H1 (cell line): ENCODE results near the gene EPHA6. TPM values are rescaled to one million over a fixed set of nuclear protein-coding genes. Genes with fewer than 3 reads are reported as not detected.

ENCODE experiments used
- CTCF ChIA-PET: fragments of 300-600 bp; sonication (Branson Sonifier 250); formaldehyde crosslinking; loops from one replicate; lab custom pipeline; 2021; ENCODE audit not compliant: partially characterized antibody; lab: Charles Lee
- POLR2A ChIA-PET: fragments of 300-600 bp; sonication (Branson Sonifier 250); formaldehyde crosslinking; loops from one replicate; lab custom pipeline; 2021; ENCODE audit warnings: inconsistent platforms; ENCODE audit not compliant: partially characterized antibody; lab: Charles Lee
- DNase-seq, 2 experiments: peaks; one replicate each; pipeline versions ENCODE4 v3.0.0 to v3.0.0-alpha.2; 2010 to 2022; ENCODE audit warnings: low spot score in 2 of 2, low read depth in 1 of 2, mixed read lengths in 1 of 2
- FAIRE-seq: peaks from 2 replicates; lab custom pipeline; 2011; peaks lifted over from hg19 to GRCh38; lab: Jason Lieb, UNC
- H2AFZ ChIP-seq: 2 replicates; pipeline ENCODE4 v1.8.1; 2012; ENCODE audit warnings: low read length, inconsistent platforms
- H2AK5ac ChIP-seq: 2 replicates; pipeline ENCODE4 v1.6.1; 2013; ENCODE audit warnings: low read depth, low read length
- H2BK120ac ChIP-seq: replicated peaks from 2 replicates; pipeline ENCODE3; 2013; ENCODE audit warnings: low read depth, low read length, inconsistent platforms
- H2BK12ac ChIP-seq: 2 replicates; pipeline ENCODE4 v1.6.1; 2013; ENCODE audit warnings: low read depth, low read length
- H2BK15ac ChIP-seq: 2 replicates; pipeline ENCODE4 v1.6.1; 2013; ENCODE audit warnings: low read length
- H2BK20ac ChIP-seq: 2 replicates; pipeline ENCODE4 v1.6.1; 2013; ENCODE audit warnings: low read length
- H2BK5ac ChIP-seq: 2 replicates; pipeline ENCODE4 v1.6.1; 2013; ENCODE audit warnings: low read depth, low read length
- H3K14ac ChIP-seq: 2 replicates; pipeline ENCODE4 v1.6.1; 2013; ENCODE audit warnings: inconsistent platforms; ENCODE audit not compliant: insufficient read length
- H3K18ac ChIP-seq: 2 replicates; pipeline ENCODE4 v1.6.1; 2013; ENCODE audit warnings: low read length; ENCODE audit errors: extremely low read depth
- H3K23ac ChIP-seq: 2 replicates; pipeline ENCODE4 v1.6.1; 2013; ENCODE audit warnings: inconsistent platforms; ENCODE audit not compliant: insufficient read length
- H3K23me2 ChIP-seq: 2 replicates; pipeline ENCODE4 v1.6.1; 2013; ENCODE audit warnings: low read depth, low read length
- H3K27ac ChIP-seq: 2 replicates; pipeline ENCODE4 v1.6.1; 2011; ENCODE audit warnings: low read depth, low read length, inconsistent platforms
- H3K27me3 ChIP-seq, 4 experiments: replicated peaks in 1 of 4; 1 replicate in 1 of 4; 2 replicates in 3 of 4; pipeline versions ENCODE4 v1.6.1 to v1.8.1; 2011 to 2013; ENCODE audit warnings: low read length in 3 of 4, mild to moderate bottlenecking in 3 of 4, inconsistent platforms in 2 of 4, mixed read lengths in 2 of 4, moderate library complexity in 1 of 4; ENCODE audit not compliant: control insufficient read depth in 3 of 4, insufficient read depth in 3 of 4; ENCODE audit errors: extremely low read depth in 1 of 4
- H3K36me3 ChIP-seq, 4 experiments: 2 replicates each; pipeline versions ENCODE4 v1.6.1 to v1.8.1; 2011 to 2013; ENCODE audit warnings: mild to moderate bottlenecking in 4 of 4, low read length in 3 of 4, moderate library complexity in 2 of 4, control low read depth in 1 of 4, inconsistent platforms in 1 of 4; ENCODE audit not compliant: insufficient read depth in 4 of 4, control insufficient read depth in 2 of 4
- H3K4ac ChIP-seq: replicated peaks from 2 replicates; pipeline ENCODE3; 2013; ENCODE audit warnings: low read length, low read depth, mixed read lengths, inconsistent platforms; ENCODE audit not compliant: insufficient read length
- H3K4me1 ChIP-seq, 4 experiments: replicated peaks in 1 of 4; 1 replicate in 1 of 4; 2 replicates in 3 of 4; pipeline versions ENCODE4 v1.6.1 to v1.8.1; 2011 to 2013; ENCODE audit warnings: low read length in 3 of 4, inconsistent platforms in 2 of 4, mixed read lengths in 1 of 4; ENCODE audit not compliant: insufficient read depth in 4 of 4, control insufficient read depth in 3 of 4
- H3K4me2 ChIP-seq, 2 experiments: 2 replicates each; pipeline versions ENCODE4 v1.6.1 to v1.8.1; 2011 to 2013; ENCODE audit warnings: low read depth in 2 of 2, low read length in 2 of 2, control low read depth in 1 of 2, inconsistent platforms in 1 of 2, mild to moderate bottlenecking in 1 of 2; ENCODE audit not compliant: insufficient read depth in 1 of 2
- H3K4me3 ChIP-seq, 4 experiments: fragments of 200-600, 300-600 bp in 1 of 4; sonication (generic), shearing (Covaris generic), sonication (Bioruptor Twin) in 1 of 4; 2 replicates each; pipeline versions ENCODE4 v1.5.1 to v1.8.1; 2011 to 2016; ENCODE audit warnings: low read length in 4 of 4, low read depth in 3 of 4, control low read depth in 2 of 4, inconsistent platforms in 2 of 4, mild to moderate bottlenecking in 2 of 4, mixed read lengths in 1 of 4, moderate library complexity in 1 of 4; ENCODE audit not compliant: insufficient read depth in 2 of 4; ENCODE audit errors: extremely low read depth in 1 of 4
- H3K56ac ChIP-seq: replicated peaks from 2 replicates; pipeline ENCODE3; 2013; ENCODE audit warnings: low read depth, mild to moderate bottlenecking, mixed read lengths, low read length, inconsistent platforms; ENCODE audit not compliant: insufficient read length
- H3K79me1 ChIP-seq: 2 replicates; pipeline ENCODE4 v1.6.1; 2013; ENCODE audit warnings: low read depth, low read length, control low read depth
- H3K79me2 ChIP-seq, 2 experiments: 2 replicates each; pipeline versions ENCODE4 v1.6.1 to v1.8.1; 2012 to 2013; ENCODE audit warnings: low read length in 2 of 2, mild to moderate bottlenecking in 2 of 2, inconsistent platforms in 1 of 2; ENCODE audit not compliant: insufficient read depth in 2 of 2, control insufficient read depth in 1 of 2
- H3K9ac ChIP-seq, 4 experiments: replicated peaks in 1 of 4; 1 replicate in 1 of 4; 2 replicates in 3 of 4; pipeline versions ENCODE4 v1.6.1 to v1.8.1; 2011 to 2013; ENCODE audit warnings: low read depth in 3 of 4, low read length in 3 of 4, control low read depth in 2 of 4, mild to moderate bottlenecking in 2 of 4, moderate library complexity in 2 of 4, inconsistent platforms in 1 of 4; ENCODE audit errors: extremely low read depth in 1 of 4
- H3K9me3 ChIP-seq, 2 experiments: 2 replicates each; pipeline versions ENCODE4 v1.6.1 to v1.8.1; 2012 to 2013; ENCODE audit warnings: mild to moderate bottlenecking in 2 of 2, moderate library complexity in 2 of 2, control low read depth in 1 of 2, inconsistent platforms in 1 of 2, low read depth in 1 of 2, low read length in 1 of 2, mixed read lengths in 1 of 2; ENCODE audit not compliant: insufficient read depth in 2 of 2
- H4K20me1 ChIP-seq, 2 experiments: replicated peaks in 1 of 2; 2 replicates each; pipeline versions ENCODE3 to v1.8.1; 2011 to 2013; ENCODE audit warnings: inconsistent platforms in 2 of 2, low read length in 2 of 2, mild to moderate bottlenecking in 1 of 2; ENCODE audit not compliant: insufficient read depth in 2 of 2, control insufficient read depth in 1 of 2
- H4K5ac ChIP-seq: 2 replicates; pipeline ENCODE4 v1.6.1; 2013; ENCODE audit warnings: low read length, low read depth, mixed read lengths, inconsistent platforms; ENCODE audit not compliant: insufficient read length
- H4K8ac ChIP-seq: 2 replicates; pipeline ENCODE4 v1.8.0; 2013; ENCODE audit warnings: mild to moderate bottlenecking, moderate library complexity, low read length, inconsistent platforms; ENCODE audit not compliant: insufficient read depth; ENCODE audit errors: extremely low read depth
- H4K91ac ChIP-seq: replicated peaks from 2 replicates; pipeline ENCODE3; 2013; ENCODE audit warnings: low read length, mixed read lengths, inconsistent platforms; ENCODE audit not compliant: insufficient read length
- BACH1 ChIP-seq: IDR thresholded peaks from 2 replicates; pipeline ENCODE4 v1.6.1; 2012; ENCODE audit warnings: low read length, improper control_type of control experiment
- POU5F1 ChIP-seq: IDR thresholded peaks from 2 replicates; pipeline ENCODE4 v1.6.1; 2011; ENCODE audit warnings: low read depth, mild to moderate bottlenecking, low read length, moderate library complexity
- RXRA ChIP-seq: IDR thresholded peaks from 2 replicates; pipeline ENCODE4 v1.6.1; 2011; ENCODE audit warnings: low read depth, mild to moderate bottlenecking, low read length, moderate library complexity; ENCODE audit not compliant: insufficient read depth
- SIN3A ChIP-seq, 2 experiments: IDR thresholded peaks in 1 of 2; conservative IDR thresholded peaks in 1 of 2; 2 replicates each; pipeline ENCODE4 v1.6.1; 2011 to 2012; ENCODE audit warnings: low read length in 2 of 2, improper control_type of control experiment in 1 of 2, low read depth in 1 of 2, mild to moderate bottlenecking in 1 of 2
- SP2 ChIP-seq: IDR thresholded peaks from 2 replicates; pipeline ENCODE4 v1.6.1; 2012; ENCODE audit warnings: mild to moderate bottlenecking, low read length, inconsistent platforms
- TAF1 ChIP-seq: IDR thresholded peaks from 2 replicates; pipeline ENCODE4 v1.6.1; 2011; ENCODE audit warnings: mild to moderate bottlenecking, low read depth, low read length
- WGBS, 2 experiments: shearing (Covaris generic) in 1 of 2; methylation state at CpG; one replicate each; pipeline versions ENCODE4 v1.1.6 to v1.1.7; 2013 to 2015; ENCODE audit warnings: low lambda C conversion rate in 2 of 2, mixed read lengths in 2 of 2, inconsistent platforms in 1 of 2, low coverage in 1 of 2, missing lambda C conversion rate in 1 of 2; ENCODE audit not compliant: insufficient replicate concordance in 2 of 2, insufficient coverage in 1 of 2, insufficient read length in 1 of 2; ENCODE audit errors: extremely low coverage in 1 of 2, missing lambda C conversion rate in 1 of 2; 5-methylcytosine and 5-hydroxymethylcytosine counted together
- polyA plus RNA-seq, 7 experiments: library from polyadenylated mRNA; depleted of rRNA in 3 of 7; stranded (reverse) in 5 of 7; unstranded in 2 of 7; fragments of >200 nt in 5 of 7; fragments of 200-250 nt in 2 of 7; gene quantifications; 1 replicate in 5 of 7; 2 replicates in 1 of 7; 4 replicates in 1 of 7; pipeline versions ENCODE4 v1.2.1 to v1.2.3, GENCODE V29; 2011 to 2013; ENCODE audit warnings: missing spikeins in 2 of 7, mixed read lengths in 2 of 7
- total RNA-seq: library from RNA; stranded (reverse); fragmentation: NEBNext Ultra II Directional; extraction: Animal tissue kit (Norgen Biotek cat#: 25700); gene quantifications from 2 replicates; pipeline ENCODE4 v1.2.1, GENCODE V29; 2021

EPHA6 gene
- total and polyA plus RNA-seq, 2 of the 8 experiments (the other 6 are each of a cell fraction or from before 2014, with no cell fraction given): 0.83 to 3.2 TPM

DNA sequence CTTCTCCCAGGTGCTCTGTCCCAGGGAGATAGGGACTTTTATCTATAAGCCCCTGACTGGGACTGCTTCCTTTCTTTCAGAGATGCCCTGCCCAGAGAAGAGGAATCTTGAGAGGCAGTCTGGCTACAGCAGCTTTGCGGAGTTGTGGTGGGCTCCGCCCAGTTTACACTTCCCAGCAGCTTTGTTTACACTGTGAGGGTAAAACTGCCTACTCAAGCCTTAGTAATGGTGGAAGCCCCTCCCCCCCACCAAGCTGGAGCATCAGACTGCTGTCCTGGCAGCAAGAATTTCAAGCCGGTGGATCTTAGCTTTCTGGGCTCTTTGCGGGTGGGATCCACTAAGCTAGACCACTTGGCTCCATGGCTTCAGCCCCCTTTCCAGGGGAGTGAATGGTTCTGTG lies 696.4 kb downstream of the EPHA6 start:
- Histone ChIP-seq H3K4me3 (no peak overlapping the region), H4K8ac (no peak overlapping the region), H3K36me3 (no peaks in the 10 kb centered on the region), H3K4ac (no peak overlapping the region), H3K4me1 (no peaks in the 10 kb centered on the region), H2BK120ac (no peak overlapping the region), H3K23me2 (no peaks in the 10 kb centered on the region), H3K27ac (no peak overlapping the region), H2AK5ac (no peak overlapping the region), H4K5ac (no peak overlapping the region), H3K14ac (no peak overlapping the region), H2BK5ac (no peak overlapping the region), H3K27me3 (no peaks in the 10 kb centered on the region), H3K18ac (no peak overlapping the region), H3K23ac (no peak overlapping the region), H3K9me3 (no peaks in the 10 kb centered on the region), H3K79me2 (no peaks in the 10 kb centered on the region), H2BK12ac (no peak overlapping the region), H4K91ac (no peak overlapping the region), H2BK20ac (no peak overlapping the region), H2AFZ (peak overlapping the region; percentile 76), H4K20me1 (no peaks in the 10 kb centered on the region), H3K56ac (no peak overlapping the region), H3K9ac (no peak overlapping the region), H2BK15ac (no peak overlapping the region), H3K4me2 (no peak overlapping the region), H3K79me1 (no peaks in the 10 kb centered on the region)
- FAIRE-seq: no peak
- CTCF ChIA-PET: interaction anchor here (0.6 to 0.9 kb wide), 2 partner anchors 22 to 41 kb away, joined by 3 read pairs; no protein-coding TSS in a partner anchor
- 85% methylated on average over 4 of the region's 4 CpGs; no CpG with 5 or more reads in 1 of the 2 experiments for WGBS, 2 experiments
- POLR2A ChIA-PET: no interaction called here
- no peak for DNase-seq
- TF ChIP-seq BACH1: peak; percentile 75
- no peak for TF ChIP-seq POU5F1
- no peak for TF ChIP-seq SIN3A (conservative IDR thresholded peaks at IDR 0.05 in 1 of 2, IDR thresholded peaks at IDR 0.05 in 1 of 2; ENCODE audit: low read depth in 1 of 2, low read length in 2 of 2)
- TF ChIP-seq TAF1: no peak
- TF ChIP-seq RXRA: no peak
- TF ChIP-seq SP2: no peak
